ENCODE data around the gene PARD6G. TPM values are rescaled to one million over a fixed set of nuclear protein-coding genes. Genes with fewer than 3 reads are reported as not detected.

The PARD6G gene
- total RNA-seq, 1 donor from 2014 or later: 6.5 TPM

- intact Hi-C loops (cut with DNase I): no loop called here
- no peak for TF ChIP-seq CTCF (IDR thresholded peaks at IDR 0.05)
- no peak overlapping the region for H3K4me3 ChIP-seq
- peaks cover 21% of the 10 kb centered on the region for H3K36me3 ChIP-seq
- no peaks in the 10 kb centered on the region for H3K9me3 ChIP-seq
- DNase-seq (no peak), ATAC-seq (no peak)
- H3K27me3 ChIP-seq: no peaks in the 10 kb centered on the region
- peaks cover 15% of the 10 kb centered on the region for H3K4me1 ChIP-seq
- H3K27ac ChIP-seq: no peak overlapping the region
Observed at GRCh38 chr18:80115035-80115434, 132.3 kb downstream of the PARD6G start.

GRCh38 chr18:80112624-80113248 is 134.6 kb downstream of the PARD6G start:
- Histone ChIP-seq H3K9me3 (no peaks in the 10 kb centered on the region), H3K36me3 (peaks cover 3% of the 10 kb centered on the region), H3K27me3 (no peaks in the 10 kb centered on the region), H3K4me1 (peaks cover 16% of the 10 kb centered on the region), H3K27ac (no peak overlapping the region), H3K4me3 (no peak overlapping the region)
- no peak for TF ChIP-seq CTCF (IDR thresholded peaks at IDR 0.05)
- DNase-seq (no peak), ATAC-seq (no peak)
- intact Hi-C loops (cut with DNase I): no loop called here

- no peak for TF ChIP-seq CTCF (IDR thresholded peaks at IDR 0.05)
- ATAC-seq: peak; percentile 1
- Histone ChIP-seq H3K27me3 (no peaks in the 10 kb centered on the region), H3K9me3 (no peaks in the 10 kb centered on the region), H3K4me3 (peak overlapping the region; percentile 72), H3K4me1 (peaks cover 16% of the 10 kb centered on the region), H3K27ac (peak overlapping the region; percentile 94), H3K36me3 (no peaks in the 10 kb centered on the region)
- intact Hi-C loops (cut with DNase I): no loop called here
- no peak for DNase-seq
Observed at GRCh38 chr18:80109676-80110078, 137.6 kb downstream of the PARD6G start.

GRCh38 chr18:80108739-80109675 is 138.3 kb downstream of the PARD6G start, which contains the start of gene ADNP2:
Gene ADNP2 (plus strand): TSS chr18:80109262. CDS start chr18:80117543, 8,281 bp downstream.
- intact Hi-C loops (cut with DNase I): no loop called here
- no peaks in the 10 kb centered on the region for H3K9me3 ChIP-seq
- no peaks in the 10 kb centered on the region for H3K36me3 ChIP-seq
- H3K4me3 ChIP-seq: peak within 1 kb of the TSS; percentile 72
- DNase-seq (peak; percentile 89), ATAC-seq (peak; percentile 94)
- peak within 1 kb of the TSS; percentile 94 for H3K27ac ChIP-seq
- no peak for TF ChIP-seq CTCF (IDR thresholded peaks at IDR 0.05)
- H3K27me3 ChIP-seq: no peaks in the 10 kb centered on the region
- H3K4me1 ChIP-seq: peaks cover 16% of the 10 kb centered on the region

- intact Hi-C loops (cut with DNase I): no loop called here
Observed at GRCh38 chr18:80108121-80108536, 139.2 kb downstream of the PARD6G start.

More at GRCh38 chr18:80108121-80108536, 139.2 kb downstream of the PARD6G start:
- Histone ChIP-seq H3K36me3 (no peaks in the 10 kb centered on the region), H3K27me3 (no peaks in the 10 kb centered on the region), H3K9me3 (no peaks in the 10 kb centered on the region), H3K4me1 (peaks cover 16% of the 10 kb centered on the region), H3K4me3 (no peak overlapping the region), H3K27ac (no peak overlapping the region)
- no peak for ATAC-seq
- no peak for TF ChIP-seq CTCF (IDR thresholded peaks at IDR 0.05)
- DNase-seq: no peak

Measured in upper lobe of right lung (tissue), 1 donor.